GM19043 (cell line): ENCODE data around the gene C2CD4D.

Experiments
- ATAC-seq: cut with Tn5 transposase; IDR thresholded peaks from one replicate; pipeline ENCODE4 v1.9.1; 2021; ENCODE audit warnings: low read depth; ENCODE audit not compliant: unreplicated experiment

Gene C2CD4D

GRCh38 chr1:151816548-151817352, 22.9 kb downstream of the C2CD4D start:
- ATAC-seq = no peak

DNA sequence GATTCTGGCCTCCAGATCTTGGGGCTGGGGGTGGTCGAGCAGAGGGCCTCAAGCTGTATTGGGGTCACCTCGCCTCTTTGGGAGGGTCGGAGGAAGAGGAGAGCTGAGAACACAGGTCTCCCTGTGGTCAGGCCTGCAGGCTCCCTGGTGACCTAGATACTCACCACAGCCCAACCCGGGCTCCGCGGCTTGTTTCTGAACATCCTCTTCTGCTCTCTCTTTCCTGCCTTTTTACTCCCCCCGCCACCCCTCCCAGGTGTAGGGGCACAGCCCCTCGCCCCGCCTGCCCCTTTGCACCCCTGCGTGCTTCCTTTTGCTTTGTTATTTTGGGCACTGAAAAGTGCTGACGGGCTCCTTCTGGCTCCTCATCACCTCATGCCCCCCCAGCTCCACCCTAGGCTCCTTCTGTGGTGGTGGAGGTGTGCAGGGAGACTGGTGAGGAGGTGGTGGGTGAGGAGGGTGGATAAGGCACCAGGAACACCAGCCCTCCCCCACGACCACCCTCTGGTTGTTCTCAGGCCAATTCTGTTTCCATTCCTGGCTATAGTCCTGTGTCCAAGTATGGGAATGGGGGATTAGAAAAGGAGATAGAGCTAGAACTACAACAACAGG, 23.8 kb downstream of the C2CD4D start:
- ATAC-seq = no peak

DNA sequence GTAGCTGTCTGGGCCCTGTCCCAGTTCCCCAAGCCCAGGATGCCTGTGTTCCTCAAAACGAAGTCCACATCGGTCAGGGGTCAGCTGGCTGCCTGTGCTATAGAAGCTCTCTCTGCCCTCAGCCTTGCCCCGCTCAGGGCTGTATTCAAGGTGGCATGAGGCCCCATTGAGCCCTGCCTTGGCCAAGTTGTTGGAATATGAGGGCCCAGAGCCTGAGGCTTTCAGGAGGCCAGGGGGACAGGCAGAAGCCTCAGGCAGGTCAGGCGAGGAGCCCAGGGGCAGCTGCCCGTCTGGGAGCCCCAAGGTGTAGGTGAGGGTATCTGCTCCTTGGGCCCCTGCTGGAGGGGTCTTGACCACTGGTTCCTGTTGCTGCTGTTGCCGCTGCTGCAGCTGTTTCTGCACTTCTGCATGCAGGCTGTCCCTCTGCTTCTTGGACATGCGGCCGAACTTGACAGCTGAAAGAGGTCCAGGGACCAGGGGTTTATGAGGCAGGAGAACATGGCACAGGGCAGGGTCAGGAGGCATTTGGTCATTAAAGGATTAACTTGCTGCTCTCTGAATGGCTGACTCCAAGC, 24.6 kb downstream of the C2CD4D start:
- no peak for ATAC-seq

DNA sequence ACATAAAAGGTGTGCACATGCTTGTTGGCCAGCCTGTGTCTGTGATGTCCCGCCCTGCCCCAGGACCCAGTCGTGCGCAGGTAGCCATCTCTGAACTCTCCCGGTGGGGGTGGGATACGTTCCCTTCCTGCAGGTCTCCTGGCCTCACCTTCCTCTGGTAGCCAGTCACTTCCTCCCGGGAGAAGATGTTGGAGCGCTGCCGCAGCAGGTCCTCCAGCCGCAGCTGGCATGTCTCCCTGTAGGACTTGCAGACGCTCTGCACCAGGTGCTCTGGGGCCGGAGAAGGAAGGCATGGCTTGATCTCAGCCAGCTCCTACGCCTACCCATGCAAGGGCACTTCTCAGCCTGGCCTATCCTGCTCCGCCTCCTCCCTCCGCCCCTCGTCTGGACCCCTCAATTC, 25.2 kb downstream of the C2CD4D start:
- ATAC-seq = no peak

DNA sequence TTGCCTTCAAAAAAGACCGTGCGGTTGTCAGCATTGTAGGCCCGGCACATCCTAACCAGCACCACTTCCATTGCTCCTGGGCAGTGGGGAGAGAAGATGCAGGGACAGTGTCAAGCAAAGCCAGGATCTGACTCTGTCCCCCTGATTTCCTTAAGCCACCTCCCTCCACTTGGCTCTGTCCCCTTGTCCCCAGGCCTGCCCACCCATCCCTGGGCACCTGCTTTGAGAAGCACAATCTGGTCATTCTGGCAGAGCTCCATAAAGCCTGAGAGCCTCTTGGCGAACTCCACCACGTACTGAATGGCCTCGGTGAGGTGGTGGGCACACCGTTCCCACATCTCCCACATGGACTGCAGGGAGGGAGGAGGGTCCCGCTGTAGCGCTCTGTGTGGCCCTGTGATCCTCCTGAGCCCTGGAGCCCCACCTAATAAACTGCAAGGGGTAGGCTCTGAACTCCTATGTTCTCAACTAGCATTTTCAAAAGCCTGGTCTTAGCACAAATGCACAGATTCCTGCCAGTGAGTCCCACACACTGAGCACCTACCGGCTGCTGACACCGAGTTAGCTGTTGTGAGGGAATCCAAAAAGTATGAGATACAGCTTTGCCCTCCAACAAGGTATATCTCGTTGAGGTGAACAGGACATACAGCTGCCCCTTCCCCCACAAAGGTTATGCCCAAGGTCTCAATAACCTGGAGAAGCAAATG, 26.2 kb downstream of the C2CD4D start:
- ATAC-seq = no peak

DNA sequence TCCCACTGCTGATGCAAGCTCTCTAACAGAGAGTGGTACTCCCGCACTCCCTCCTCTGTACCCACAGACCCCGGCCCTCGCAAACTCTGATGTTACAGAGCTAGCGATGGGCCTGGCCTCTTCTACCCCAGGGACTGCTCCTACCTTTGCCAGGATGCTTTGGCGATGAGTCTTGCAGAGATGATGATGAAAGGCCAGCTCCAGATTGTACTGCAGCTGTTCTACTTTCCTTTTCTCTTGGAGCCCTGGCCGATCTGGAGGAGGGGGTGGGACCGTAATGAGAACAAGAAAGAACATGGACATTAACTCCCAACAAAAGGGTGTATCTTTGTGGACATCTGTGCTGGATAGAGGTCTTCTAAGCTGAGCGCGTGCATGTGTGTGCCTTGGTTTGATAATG, 28.4 kb downstream of the C2CD4D start:
- no peak for ATAC-seq

- no peak for ATAC-seq
Measured at GRCh38 chr1:151809985-151810556, 29.5 kb downstream of the C2CD4D start.

- no peak for ATAC-seq
Measured at GRCh38 chr1:151809290-151809984, 30.2 kb downstream of the C2CD4D start.

- no peak for ATAC-seq
Measured at GRCh38 chr1:151807766-151808165, 31.9 kb downstream of the C2CD4D start.

DNA sequence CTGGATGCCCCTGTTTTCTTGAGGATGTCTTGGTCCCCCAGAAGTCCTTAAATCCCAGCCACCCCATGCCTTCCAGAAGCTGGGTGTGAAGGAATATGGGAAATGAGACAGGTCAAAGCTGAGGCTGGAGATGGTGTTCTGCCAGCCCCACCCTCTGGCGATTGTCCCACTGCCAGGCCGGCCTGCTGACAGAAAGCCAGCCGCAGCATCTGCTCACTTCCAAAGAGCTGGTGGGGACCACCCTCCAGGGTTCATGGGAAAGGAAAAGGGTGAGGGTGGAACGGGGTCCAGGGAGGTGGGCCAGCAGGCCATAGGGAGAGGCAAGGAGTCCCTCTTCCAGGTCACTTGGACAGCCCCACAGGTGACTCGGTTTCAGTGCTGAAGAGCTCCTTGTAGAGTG, 32.5 kb downstream of the C2CD4D start:
- ATAC-seq = no peak

DNA sequence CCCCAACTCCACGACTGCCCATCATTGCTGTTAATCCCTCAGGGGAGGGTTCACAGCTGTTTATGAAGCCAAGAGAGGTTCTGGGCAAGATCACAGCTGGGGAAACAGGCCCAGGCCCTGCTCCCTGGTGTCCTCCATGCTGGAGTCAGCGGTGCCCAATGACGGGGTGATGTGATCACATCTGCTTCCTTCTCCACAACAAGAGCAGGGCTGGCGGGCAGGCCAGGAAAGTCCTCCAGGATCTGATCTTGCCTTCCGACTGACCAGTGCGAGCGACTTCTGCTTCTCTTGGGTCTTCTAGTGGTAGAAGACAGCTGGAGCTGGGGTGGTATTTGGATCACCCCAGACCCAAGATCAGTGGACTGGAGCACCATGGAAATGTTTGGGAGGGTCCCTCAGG, 33.5 kb downstream of the C2CD4D start:
- no peak for ATAC-seq

- no peak for ATAC-seq
Measured at GRCh38 chr1:151805066-151805820, 34.4 kb downstream of the C2CD4D start, which contains the start of gene LINGO4. Gene LINGO4, minus strand, starts transcription at chr1:151805419. Its CDS starts 2,715 bp downstream, at chr1:151802704.

DNA sequence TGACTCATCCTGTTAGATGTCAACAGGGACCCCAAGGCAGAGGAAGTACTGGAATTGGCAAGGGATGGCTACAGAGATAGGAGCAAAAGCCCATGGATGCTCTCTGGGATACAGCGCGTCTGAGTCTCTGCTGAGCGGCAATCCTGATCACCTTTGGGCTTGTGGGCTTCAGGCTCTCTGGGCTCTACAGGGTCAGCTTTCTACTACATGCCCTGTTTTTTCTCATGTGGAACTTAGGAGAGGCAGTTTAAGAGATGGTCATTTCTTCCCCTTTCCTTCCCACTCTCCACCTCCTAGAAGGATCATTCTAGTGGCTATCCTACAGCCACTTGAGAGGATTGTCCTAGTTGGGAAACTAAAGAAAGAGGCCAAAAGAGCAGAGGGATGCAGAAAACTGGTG, 35.7 kb downstream of the C2CD4D start:
- ATAC-seq = no peak

DNA sequence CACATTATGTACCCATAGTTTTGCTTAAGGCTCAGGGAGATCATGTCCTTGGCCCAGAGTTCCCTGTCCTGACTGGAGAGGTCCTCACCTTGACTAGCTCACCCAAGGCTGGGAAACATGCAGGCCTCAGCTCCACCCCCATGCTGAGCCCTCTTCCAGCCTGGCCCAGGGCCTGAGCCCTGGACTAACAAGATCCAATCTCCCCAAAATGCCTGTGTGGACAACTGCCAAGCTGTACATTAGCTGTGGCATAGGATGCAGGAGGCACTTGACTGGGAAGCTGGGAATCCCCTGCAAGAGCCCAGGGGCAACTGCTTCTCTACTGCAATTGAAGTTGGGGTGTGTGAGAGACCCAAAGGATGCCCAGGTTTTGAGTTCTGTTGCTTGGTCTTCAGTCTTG, 36.5 kb downstream of the C2CD4D start:
- no peak for ATAC-seq

DNA sequence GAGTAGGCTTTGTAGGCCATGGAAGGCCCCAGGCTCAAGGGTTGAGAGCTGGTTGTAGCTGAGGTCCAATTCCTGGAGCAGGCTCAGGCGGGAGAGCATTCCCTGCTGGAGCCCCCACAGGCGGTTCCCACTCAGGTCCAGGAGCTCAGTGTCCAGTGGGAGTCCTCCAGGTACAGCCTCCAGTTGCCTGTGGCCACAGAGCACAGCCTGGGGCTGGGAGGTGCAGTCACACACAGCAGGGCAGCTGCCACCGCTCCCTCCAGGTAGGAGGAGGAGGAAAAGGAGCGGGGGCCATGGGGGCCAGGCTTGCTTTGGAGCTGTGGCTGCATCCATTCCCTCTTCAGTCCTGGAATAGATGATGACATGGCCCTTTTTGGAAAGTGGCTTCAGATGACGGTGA, 37.2 kb downstream of the C2CD4D start:
- no peak for ATAC-seq

DNA sequence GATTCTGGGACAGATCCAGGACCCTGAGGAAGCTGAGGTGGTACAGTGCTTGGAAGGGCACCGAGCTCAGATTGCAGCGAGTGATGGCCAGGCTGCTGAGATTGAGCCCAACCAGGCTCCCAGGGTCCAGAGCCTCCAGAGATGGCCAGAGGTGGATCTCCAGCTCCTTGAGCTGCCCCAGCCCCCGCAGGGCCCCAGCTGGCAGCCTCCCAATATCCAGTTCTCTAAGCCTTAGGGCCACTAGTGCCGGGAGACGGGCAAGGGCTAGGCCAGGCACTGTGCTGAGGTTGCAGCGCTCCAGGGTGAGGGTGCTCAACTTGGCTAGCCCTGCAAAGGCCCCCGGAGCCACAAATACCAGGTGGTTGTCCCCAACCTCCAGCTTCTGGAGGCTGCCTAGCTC, 37.8 kb downstream of the C2CD4D start:
- ATAC-seq = no peak

DNA sequence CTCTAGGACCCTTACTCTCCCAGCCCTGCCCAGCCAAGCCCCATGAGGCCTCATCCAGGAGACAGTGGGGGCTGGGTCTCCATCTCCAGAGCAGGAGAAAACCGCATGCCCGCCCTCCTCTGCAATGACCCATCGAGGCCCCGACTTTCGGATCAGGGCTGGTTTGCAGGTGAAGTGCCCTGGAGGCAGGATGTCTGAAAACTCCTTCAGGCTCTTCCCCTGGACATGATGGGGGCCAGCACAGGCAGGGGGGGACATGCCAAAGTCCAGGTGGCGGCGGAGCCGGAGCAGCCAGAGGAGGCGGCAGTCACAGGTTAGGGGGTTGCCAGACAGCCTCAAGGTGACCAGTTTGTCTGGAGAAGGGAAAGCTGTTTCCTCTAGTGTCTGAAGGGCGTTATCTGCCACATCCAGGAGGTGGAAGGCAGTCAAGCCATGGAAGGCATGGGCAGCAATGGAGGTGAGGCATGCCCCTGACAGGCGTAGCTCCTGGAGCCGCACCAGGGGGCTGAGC, 38.3 kb downstream of the C2CD4D start:
- ATAC-seq = no peak

DNA sequence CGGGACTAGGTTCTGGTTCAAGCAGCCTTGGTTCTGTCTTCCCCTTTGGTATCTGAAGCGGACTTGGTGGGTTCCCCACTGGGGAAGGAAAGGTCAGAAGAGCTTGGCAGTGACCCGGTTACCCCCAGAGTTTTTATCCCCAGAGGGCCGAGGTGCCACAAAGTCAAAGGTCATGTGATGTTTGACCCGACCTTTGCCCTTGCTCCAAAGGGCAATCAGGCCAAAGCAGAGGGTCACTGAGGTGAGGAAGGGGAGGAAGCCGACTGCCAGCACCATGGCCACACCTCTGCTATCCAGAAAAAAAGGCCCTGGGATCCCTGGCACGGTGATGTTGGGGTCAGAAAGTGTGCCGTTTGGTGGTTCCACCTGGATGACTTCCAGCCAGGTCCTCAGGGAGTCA, 38.8 kb downstream of the C2CD4D start:
- ATAC-seq = no peak
